Measurements from ENCODE around the gene SLC27A2.

Gene SLC27A2

GRCh38 chr15:50137893-50138292, 44.1 kb upstream of the SLC27A2 start:
- Histone ChIP-seq H3K27ac (no peak overlapping the region), H3K4me3 (IDR thresholded peaks at IDR 0.05; ENCODE audit: insufficient read depth, low read depth, low read length) (no peak overlapping the region), H3K9ac (no peak overlapping the region), H3K36me3 (ENCODE audit: insufficient read depth) (no peaks in the 10 kb centered on the region), H3K4me2 (no peak overlapping the region), H4K20me1 (ENCODE audit: insufficient read depth) (no peaks in the 10 kb centered on the region), H3K79me2 (ENCODE audit: insufficient read depth, low read depth) (no peaks in the 10 kb centered on the region), H3K27me3 (ENCODE audit: insufficient read depth, low read depth) (no peaks in the 10 kb centered on the region), H3K4me1 (ENCODE audit: low read depth, poor library complexity, severe bottlenecking) (no peaks in the 10 kb centered on the region), H2AFZ (ENCODE audit: low read depth) (no peak overlapping the region)
- TF ChIP-seq, protein P1, sequence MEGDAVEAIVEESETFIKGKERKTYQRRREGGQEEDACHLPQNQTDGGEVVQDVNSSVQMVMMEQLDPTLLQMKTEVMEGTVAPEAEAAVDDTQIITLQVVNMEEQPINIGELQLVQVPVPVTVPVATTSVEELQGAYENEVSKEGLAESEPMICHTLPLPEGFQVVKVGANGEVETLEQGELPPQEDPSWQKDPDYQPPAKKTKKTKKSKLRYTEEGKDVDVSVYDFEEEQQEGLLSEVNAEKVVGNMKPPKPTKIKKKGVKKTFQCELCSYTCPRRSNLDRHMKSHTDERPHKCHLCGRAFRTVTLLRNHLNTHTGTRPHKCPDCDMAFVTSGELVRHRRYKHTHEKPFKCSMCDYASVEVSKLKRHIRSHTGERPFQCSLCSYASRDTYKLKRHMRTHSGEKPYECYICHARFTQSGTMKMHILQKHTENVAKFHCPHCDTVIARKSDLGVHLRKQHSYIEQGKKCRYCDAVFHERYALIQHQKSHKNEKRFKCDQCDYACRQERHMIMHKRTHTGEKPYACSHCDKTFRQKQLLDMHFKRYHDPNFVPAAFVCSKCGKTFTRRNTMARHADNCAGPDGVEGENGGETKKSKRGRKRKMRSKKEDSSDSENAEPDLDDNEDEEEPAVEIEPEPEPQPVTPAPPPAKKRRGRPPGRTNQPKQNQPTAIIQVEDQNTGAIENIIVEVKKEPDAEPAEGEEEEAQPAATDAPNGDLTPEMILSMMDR (conservative IDR thresholded peaks at IDR 0.05; ENCODE audit: low read depth, low read length): 0 out of 2 replicates have a peak, but pooled peaks have one; percentile 21

GRCh38 chr15:50138391-50138790, 43.6 kb upstream of the SLC27A2 start:
- H3K27me3 ChIP-seq (ENCODE audit: insufficient read depth, low read depth): no peaks in the 10 kb centered on the region
- H3K4me1 ChIP-seq (ENCODE audit: low read depth, poor library complexity, severe bottlenecking): no peaks in the 10 kb centered on the region
- H3K79me2 ChIP-seq (ENCODE audit: insufficient read depth, low read depth): no peaks in the 10 kb centered on the region
- H4K20me1 ChIP-seq (ENCODE audit: insufficient read depth): no peaks in the 10 kb centered on the region
- no peak overlapping the region for H3K27ac ChIP-seq
- TF ChIP-seq, protein P1 (conservative IDR thresholded peaks at IDR 0.05; ENCODE audit: low read depth, low read length): no peak
- no peaks in the 10 kb centered on the region for H3K36me3 ChIP-seq (ENCODE audit: insufficient read depth)
- no peak overlapping the region for H3K4me2 ChIP-seq
- no peak overlapping the region for H3K4me3 ChIP-seq (IDR thresholded peaks at IDR 0.05; ENCODE audit: insufficient read depth, low read depth, low read length)
- no peak overlapping the region for H3K9ac ChIP-seq
- H2AFZ ChIP-seq (ENCODE audit: low read depth): no peak overlapping the region

DNA sequence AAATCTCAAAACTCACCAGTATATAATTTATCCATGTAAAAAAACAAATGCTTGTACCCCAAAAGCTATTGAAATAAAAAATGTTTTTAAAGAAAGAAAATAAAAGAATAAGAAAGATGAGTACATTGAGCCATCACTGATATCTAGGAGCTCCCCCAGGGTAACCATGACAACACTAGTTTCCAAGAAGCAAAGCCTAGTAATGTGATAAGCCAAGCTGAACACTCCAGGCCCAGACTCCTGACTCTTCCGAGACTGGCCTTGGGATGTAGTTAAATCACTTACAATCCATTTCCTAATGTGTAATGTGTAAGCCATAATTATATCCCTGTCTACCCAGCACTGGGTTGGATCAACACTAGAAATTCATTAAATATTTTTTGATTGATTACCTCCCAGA, 41.9 kb upstream of the SLC27A2 start:
- Histone ChIP-seq H3K36me3 (ENCODE audit: insufficient read depth) (no peaks in the 10 kb centered on the region), H3K27ac (no peak overlapping the region), H3K4me2 (no peak overlapping the region), H3K4me3 (IDR thresholded peaks at IDR 0.05; ENCODE audit: insufficient read depth, low read depth, low read length) (no peak overlapping the region), H2AFZ (ENCODE audit: low read depth) (no peak overlapping the region), H3K9ac (no peak overlapping the region), H3K79me2 (ENCODE audit: insufficient read depth, low read depth) (no peaks in the 10 kb centered on the region), H3K27me3 (ENCODE audit: insufficient read depth, low read depth) (no peaks in the 10 kb centered on the region), H3K4me1 (ENCODE audit: low read depth, poor library complexity, severe bottlenecking) (no peaks in the 10 kb centered on the region), H4K20me1 (ENCODE audit: insufficient read depth) (no peaks in the 10 kb centered on the region)
- TF ChIP-seq, protein P1 (conservative IDR thresholded peaks at IDR 0.05; ENCODE audit: low read depth, low read length): no peak

GRCh38 chr15:50140983-50141382, 41.0 kb upstream of the SLC27A2 start:
- TF ChIP-seq, protein P1 (conservative IDR thresholded peaks at IDR 0.05; ENCODE audit: low read depth, low read length): no peak
- H3K27ac ChIP-seq: no peak overlapping the region
- H3K27me3 ChIP-seq (ENCODE audit: insufficient read depth, low read depth): no peaks in the 10 kb centered on the region

More at GRCh38 chr15:50140983-50141382, 41.0 kb upstream of the SLC27A2 start:
- H2AFZ ChIP-seq (ENCODE audit: low read depth): no peak overlapping the region
- H3K9ac ChIP-seq: no peak overlapping the region
- H3K79me2 ChIP-seq (ENCODE audit: insufficient read depth, low read depth): no peaks in the 10 kb centered on the region
- no peaks in the 10 kb centered on the region for H3K4me1 ChIP-seq (ENCODE audit: low read depth, poor library complexity, severe bottlenecking)
- H3K4me3 ChIP-seq (IDR thresholded peaks at IDR 0.05; ENCODE audit: insufficient read depth, low read depth, low read length): no peak overlapping the region
- no peaks in the 10 kb centered on the region for H4K20me1 ChIP-seq (ENCODE audit: insufficient read depth)
- no peak overlapping the region for H3K4me2 ChIP-seq
- no peaks in the 10 kb centered on the region for H3K36me3 ChIP-seq (ENCODE audit: insufficient read depth)

Measured in KMS-11 (cell line).